NK-92 (cell line): ENCODE data around the gene TCN2.
"Not testable (repeated sequence)": the region's sequence is repeated elsewhere in the genome, so short reads cannot be mapped to it uniquely, and the experiment has no call there.

Experiments used
- DNase-seq: peaks from one replicate; lab custom pipeline; 2025; ENCODE audit not compliant: unreplicated experiment; lab: John Stamatoyannopoulos, UW

Gene TCN2

GRCh38 chr22:30643055-30643875, 36.3 kb downstream of the TCN2 start:
- no peak for DNase-seq

GRCh38 chr22:30646518-30647160, 39.7 kb downstream of the TCN2 start:
- no peak for DNase-seq

- no peak for DNase-seq
Observed at GRCh38 chr22:30647536-30647935, 40.6 kb downstream of the TCN2 start.

- no peak for DNase-seq
Observed at GRCh38 chr22:30648825-30649224, 41.9 kb downstream of the TCN2 start.

- DNase-seq = no peak
Observed at GRCh38 chr22:30649430-30650007, 42.5 kb downstream of the TCN2 start.

GRCh38 chr22:30650508-30651116, 43.6 kb downstream of the TCN2 start:
- no peak for DNase-seq

- no peak for DNase-seq
Observed at GRCh38 chr22:30652852-30653251, 45.9 kb downstream of the TCN2 start.

- no peak for DNase-seq
Observed at GRCh38 chr22:30654361-30654760, 47.4 kb downstream of the TCN2 start.

- DNase-seq = no peak
Observed at GRCh38 chr22:30655532-30655931, 48.6 kb downstream of the TCN2 start.

GRCh38 chr22:30662040-30662439, 55.1 kb downstream of the TCN2 start:
- no peak for DNase-seq

- no peak for DNase-seq
Observed at GRCh38 chr22:30664798-30665197, 57.8 kb downstream of the TCN2 start.

GRCh38 chr22:30665266-30665665, 58.3 kb downstream of the TCN2 start:
- DNase-seq = no peak

- no peak for DNase-seq
Observed at GRCh38 chr22:30665786-30666185, 58.8 kb downstream of the TCN2 start.

- no peak for DNase-seq
Observed at GRCh38 chr22:30667107-30667493, 60.1 kb downstream of the TCN2 start.

GRCh38 chr22:30667494-30668385, 60.8 kb downstream of the TCN2 start, which contains the start of gene DUSP18:
Gene DUSP18 (minus strand): TSS chr22:30667875. CDS start chr22:30664003, 3,872 bp downstream.
- DNase-seq = peak; percentile 55

- no peak for DNase-seq
Observed at GRCh38 chr22:30668386-30668710, 61.4 kb downstream of the TCN2 start.

- DNase-seq = no peak
Observed at GRCh38 chr22:30671071-30671470, 64.1 kb downstream of the TCN2 start.

- DNase-seq = no peak
Observed at GRCh38 chr22:30673136-30673535, 66.2 kb downstream of the TCN2 start.

GRCh38 chr22:30674482-30674881, 67.5 kb downstream of the TCN2 start:
- no peak for DNase-seq

- DNase-seq = no peak
Observed at GRCh38 chr22:30675436-30675835, 68.5 kb downstream of the TCN2 start.

- DNase-seq = not testable (repeated sequence)
Observed at GRCh38 chr22:30676565-30676964, 69.6 kb downstream of the TCN2 start.
